IMR-90 (cell line): ENCODE measurements around the gene PSMA7. TPM values are rescaled to one million over a fixed set of nuclear protein-coding genes. Genes with fewer than 3 reads are reported as not detected.

Source experiments
- ATAC-seq: fragments of 200-7000 bp; cut with Tn5 transposase; 2 replicates; pipeline ENCODE4 v1.9.1; 2020; ENCODE audit warnings: low read depth, mild to moderate bottlenecking, moderate library complexity
- BruUV-seq: library from RNA; stranded (reverse); fragments of 400-500 nt; replicated peaks from 2 replicates; lab custom pipeline; 2021; lab: Mats Ljungman, UMichigan
- CTCF ChIA-PET: fragments of 300-600 bp; formaldehyde crosslinking; extraction: SDS; loops from one replicate; lab custom pipeline; 2021; ENCODE audit warnings: antibody characterized with exemption; lab: Yijun Ruan, JAX
- POLR2A ChIA-PET: fragments of 300-600 bp; sonication (Branson Sonifier 250); formaldehyde crosslinking; loops from one replicate; lab custom pipeline; 2022; ENCODE audit warnings: antibody characterized with exemption; ENCODE audit not compliant: unreplicated experiment; lab: Charles Lee
- DNase-seq: peaks from one replicate; pipeline ENCODE4 v3.0.0; 2013
- H2AFZ ChIP-seq: replicated peaks from 2 replicates; pipeline ENCODE3; 2013; ENCODE audit warnings: low read length, mild to moderate bottlenecking; ENCODE audit not compliant: poor library complexity
- H2AK5ac ChIP-seq: 2 replicates; pipeline ENCODE4 v1.6.1; 2013; ENCODE audit warnings: low read depth, low read length, inconsistent platforms
- H2AK9ac ChIP-seq: replicated peaks from 2 replicates; pipeline ENCODE3; 2013; ENCODE audit warnings: mild to moderate bottlenecking, low read depth, low read length, moderate library complexity; ENCODE audit not compliant: poor library complexity
- H2BK120ac ChIP-seq: 2 replicates; pipeline ENCODE4 v1.6.1; 2013; ENCODE audit warnings: low read depth, low read length, inconsistent platforms
- H2BK15ac ChIP-seq: 3 replicates; pipeline ENCODE4 v1.6.1; 2013; ENCODE audit warnings: low read depth, low read length, inconsistent platforms
- H2BK20ac ChIP-seq: 2 replicates; pipeline ENCODE4 v1.6.1; 2013; ENCODE audit warnings: low read depth, mild to moderate bottlenecking, inconsistent platforms, low read length, moderate library complexity
- H2BK5ac ChIP-seq: 2 replicates; pipeline ENCODE4 v1.6.1; 2013; ENCODE audit warnings: mild to moderate bottlenecking, low read depth, low read length, inconsistent platforms; ENCODE audit not compliant: poor library complexity, severe bottlenecking
- H3K14ac ChIP-seq: replicated peaks from 2 replicates; pipeline ENCODE4 v1.6.1; 2013; ENCODE audit warnings: low read depth, low read length, inconsistent platforms
- H3K18ac ChIP-seq: 2 replicates; pipeline ENCODE4 v1.6.1; 2013; ENCODE audit warnings: low read depth, low read length, control low read depth
- H3K23ac ChIP-seq: 2 replicates; pipeline ENCODE4 v1.6.1; 2013; ENCODE audit warnings: low read depth, low read length, inconsistent platforms
- H3K27ac ChIP-seq: 2 replicates; pipeline ENCODE4 v1.5.1; 2013; ENCODE audit warnings: mild to moderate bottlenecking, control low read depth, low read length; ENCODE audit not compliant: insufficient read depth
- H3K27me3 ChIP-seq: 2 replicates; pipeline ENCODE4 v1.6.1; 2013; ENCODE audit warnings: low read length; ENCODE audit not compliant: control insufficient read depth, insufficient read depth
- H3K36me3 ChIP-seq: 2 replicates; pipeline ENCODE4 v1.6.1; 2013; ENCODE audit warnings: low read length, mixed read lengths; ENCODE audit not compliant: control insufficient read depth, insufficient read depth
- H3K4ac ChIP-seq: 2 replicates; pipeline ENCODE4 v1.6.1; 2013; ENCODE audit warnings: low read depth, low read length, inconsistent platforms
- H3K4me1 ChIP-seq: 2 replicates; pipeline ENCODE4 v1.6.1; 2013; ENCODE audit warnings: low read length, mixed read lengths; ENCODE audit not compliant: control insufficient read depth, insufficient read depth
- H3K4me2 ChIP-seq: 2 replicates; pipeline ENCODE4 v1.6.1; 2013; ENCODE audit warnings: low read depth, mild to moderate bottlenecking, control low read depth, low read length, moderate library complexity
- H3K4me3 ChIP-seq: 2 replicates; pipeline ENCODE4 v1.5.1; 2013; ENCODE audit warnings: low read depth, mild to moderate bottlenecking, control low read depth, low read length, moderate library complexity; ENCODE audit not compliant: insufficient read depth
- H3K56ac ChIP-seq: 2 replicates; pipeline ENCODE4 v1.6.1; 2013; ENCODE audit warnings: low read length, inconsistent platforms; ENCODE audit not compliant: insufficient read depth; ENCODE audit errors: extremely low read depth
- H3K79me1 ChIP-seq, 2 experiments: 2 replicates each; pipeline ENCODE4 v1.6.1; 2013; ENCODE audit warnings: low read length in 2 of 2, inconsistent platforms in 1 of 2, low read depth in 1 of 2
- H3K9ac ChIP-seq: 2 replicates; pipeline ENCODE4 v1.6.1; 2013; ENCODE audit warnings: low read depth, low read length, control low read depth
- H3K9me1 ChIP-seq: 2 replicates; pipeline ENCODE4 v1.6.1; 2013; ENCODE audit warnings: low read length, inconsistent platforms; ENCODE audit not compliant: insufficient read depth
- H3K9me3 ChIP-seq: 2 replicates; pipeline ENCODE4 v1.6.1; 2013; ENCODE audit warnings: low read length; ENCODE audit not compliant: control insufficient read depth, insufficient read depth
- H4K20me1 ChIP-seq: 2 replicates; pipeline ENCODE4 v1.6.1; 2013; ENCODE audit warnings: low read length, inconsistent platforms; ENCODE audit not compliant: insufficient read depth
- H4K5ac ChIP-seq: 2 replicates; pipeline ENCODE4 v1.6.1; 2013; ENCODE audit warnings: mild to moderate bottlenecking, low read depth, low read length, control low read depth
- H4K8ac ChIP-seq, 2 experiments: 2 replicates each; pipeline ENCODE4 v1.6.1; 2013; ENCODE audit warnings: low read depth in 2 of 2, low read length in 2 of 2, control low read depth in 1 of 2, inconsistent platforms in 1 of 2
- H4K91ac ChIP-seq: 2 replicates; pipeline ENCODE4 v1.6.1; 2013; ENCODE audit warnings: low read depth, low read length, inconsistent platforms; ENCODE audit not compliant: insufficient read depth
- BHLHE40 ChIP-seq: fragments of 150-350 bp; IDR thresholded peaks from 2 replicates; pipeline ENCODE4 v1.6.1; 2016; ENCODE audit warnings: mild to moderate bottlenecking, low read depth, low read length
- CEBPB ChIP-seq: IDR thresholded peaks from 2 replicates; pipeline ENCODE4 v1.6.1; 2012; ENCODE audit warnings: low read depth, low read length, improper control_type of control experiment
- CHD1 ChIP-seq: IDR thresholded peaks from 2 replicates; pipeline ENCODE4 v1.6.1; 2012; ENCODE audit warnings: low read depth, low read length, improper control_type of control experiment
- ELK1 ChIP-seq: fragments of 150-350 bp; IDR thresholded peaks from 2 replicates; pipeline ENCODE4 v1.6.1; 2016; ENCODE audit warnings: low read depth, mild to moderate bottlenecking, low read length, moderate library complexity, borderline replicate concordance
- FOS ChIP-seq: fragments of 150-350 bp; IDR thresholded peaks from 2 replicates; pipeline ENCODE4 v1.6.1; 2016; ENCODE audit warnings: low read depth, low read length
- MAFK ChIP-seq: IDR thresholded peaks from 2 replicates; pipeline ENCODE4 v1.6.1; 2012; ENCODE audit warnings: low read depth, low read length, improper control_type of control experiment
- MAZ ChIP-seq: IDR thresholded peaks from 2 replicates; pipeline ENCODE4 v1.6.1; 2012; ENCODE audit warnings: low read depth, mild to moderate bottlenecking, low read length, improper control_type of control experiment, moderate library complexity, borderline replicate concordance
- NFE2L2 ChIP-seq: fragments of 150-350 bp; IDR thresholded peaks from 2 replicates; pipeline ENCODE4 v1.6.1; 2016; ENCODE audit warnings: low read depth, mild to moderate bottlenecking, low read length
- POLR2A ChIP-seq: IDR thresholded peaks from 2 replicates; pipeline ENCODE4 v1.6.1; 2012; ENCODE audit warnings: mild to moderate bottlenecking, low read depth, low read length
- RCOR1 ChIP-seq: IDR thresholded peaks from 2 replicates; pipeline ENCODE4 v1.6.1; 2012; ENCODE audit warnings: mild to moderate bottlenecking, low read length, improper control_type of control experiment; ENCODE audit not compliant: insufficient replicate concordance
- RFX5 ChIP-seq: IDR thresholded peaks from 2 replicates; pipeline ENCODE4 v1.8.0; 2012; ENCODE audit warnings: low read depth, mild to moderate bottlenecking, low read length, moderate library complexity
- SMC3 ChIP-seq: fragments of 150-350 bp; IDR thresholded peaks from 2 replicates; pipeline ENCODE4 v1.6.1; 2016; ENCODE audit warnings: low read depth, mild to moderate bottlenecking, antibody characterized with exemption, low read length, moderate library complexity
- WGBS, 2 experiments: methylation state at CpG; one replicate each; pipeline versions ENCODE4 v1.1.5 to v1.1.7; 2013; ENCODE audit warnings: missing lambda C conversion rate in 2 of 2; ENCODE audit not compliant: insufficient read length in 1 of 2; ENCODE audit errors: extremely low coverage in 2 of 2; 5-methylcytosine and 5-hydroxymethylcytosine counted together
- dilution Hi-C: fragments of 300-500 bp; cut with HindIII; formaldehyde crosslinking; loops from one replicate; pipeline ENCODE4 v1.14.3; 2018; ENCODE audit warnings: low sequenced_read_pairs; ENCODE audit not compliant: unreplicated experiment
- in situ Hi-C: fragments of 300-500 bp; cut with MboI; formaldehyde crosslinking; loops from 3 replicates; pipeline ENCODE4 v1.14.3; 2019; ENCODE audit warnings: low sequenced_read_pairs, inconsistent platforms, mixed read lengths
- intact Hi-C: fragments of 100-400 bp; cut with micrococcal nuclease; formaldehyde crosslinking; loops from 2 replicates; pipeline ENCODE4 v1.10.0; 2022
- polyA plus RNA-seq, 3 experiments: library from polyadenylated mRNA; depleted of rRNA; stranded (reverse); fragments of >200 nt; gene quantifications; 2 replicates each; pipeline ENCODE4 v1.2.3, GENCODE V29; 2012; ENCODE audit warnings: low replicate concordance in 1 of 3
- total RNA-seq: library from RNA; depleted of rRNA; stranded (reverse); fragments of >200 nt; gene quantifications from 2 replicates; pipeline ENCODE4 v1.2.3, GENCODE V29; 2012
- TF ChIP-seq, protein P1 (sequence below): conservative IDR thresholded peaks from 2 replicates; pipeline ENCODE4 v1.5.1; 2012; ENCODE audit warnings: mild to moderate bottlenecking, low read depth, low read length, improper control_type of control experiment

The PSMA7 gene
- total and polyA plus RNA-seq, 2 of the 4 experiments (the other 2 are of a cell fraction), result 417 to 458 TPM

- Histone ChIP-seq H4K5ac (no peak overlapping the region), H3K79me1 (peaks cover 9 to 75% of the 10 kb centered on the region in 2 experiments), H3K36me3 (peaks cover 32% of the 10 kb centered on the region), H3K23ac (no peak overlapping the region), H2BK120ac (no peak overlapping the region), H3K18ac (no peak overlapping the region), H3K56ac (no peak overlapping the region), H4K91ac (no peak overlapping the region), H3K4ac (no peak overlapping the region), H2AK9ac (no peak overlapping the region), H2BK15ac (no peak overlapping the region), H3K14ac (no peak overlapping the region), H3K27ac (no peak overlapping the region), H3K4me1 (peaks cover 7% of the 10 kb centered on the region), H4K8ac (no peak overlapping the region), H3K9me1 (peaks cover 16% of the 10 kb centered on the region; the same call in 1 of the 2 replicates), H3K27me3 (no peaks in the 10 kb centered on the region), H2AFZ (no peak overlapping the region), H2BK20ac (no peak overlapping the region), H4K20me1 (peaks cover 70% of the 10 kb centered on the region), H2BK5ac (no peak overlapping the region), H3K9me3 (no peaks in the 10 kb centered on the region), H3K4me3 (no peak overlapping the region), H3K9ac (no peak overlapping the region), H3K4me2 (no peak overlapping the region), H2AK5ac (no peak overlapping the region)
- dilution Hi-C loops, result no loop called here
- DNase-seq (no peak), ATAC-seq (no peak)
- WGBS, 2 experiments, result 90% methylated on average over 4 of the region's 12 CpGs; no CpG with 5 or more reads in 1 of the 2 experiments
- in situ Hi-C loops, result no loop called here
- BruUV-seq, result no TSS peak
- TF ChIP-seq ELK1 (no peak), NFE2L2 (no peak), FOS (no peak), CHD1 (no peak), SMC3 (no peak), MAZ (no peak), RFX5 (no peak), POLR2A (no peak), MAFK (no peak), RCOR1 (no peak), CEBPB (no peak), BHLHE40 (no peak)
- TF ChIP-seq, protein P1, sequence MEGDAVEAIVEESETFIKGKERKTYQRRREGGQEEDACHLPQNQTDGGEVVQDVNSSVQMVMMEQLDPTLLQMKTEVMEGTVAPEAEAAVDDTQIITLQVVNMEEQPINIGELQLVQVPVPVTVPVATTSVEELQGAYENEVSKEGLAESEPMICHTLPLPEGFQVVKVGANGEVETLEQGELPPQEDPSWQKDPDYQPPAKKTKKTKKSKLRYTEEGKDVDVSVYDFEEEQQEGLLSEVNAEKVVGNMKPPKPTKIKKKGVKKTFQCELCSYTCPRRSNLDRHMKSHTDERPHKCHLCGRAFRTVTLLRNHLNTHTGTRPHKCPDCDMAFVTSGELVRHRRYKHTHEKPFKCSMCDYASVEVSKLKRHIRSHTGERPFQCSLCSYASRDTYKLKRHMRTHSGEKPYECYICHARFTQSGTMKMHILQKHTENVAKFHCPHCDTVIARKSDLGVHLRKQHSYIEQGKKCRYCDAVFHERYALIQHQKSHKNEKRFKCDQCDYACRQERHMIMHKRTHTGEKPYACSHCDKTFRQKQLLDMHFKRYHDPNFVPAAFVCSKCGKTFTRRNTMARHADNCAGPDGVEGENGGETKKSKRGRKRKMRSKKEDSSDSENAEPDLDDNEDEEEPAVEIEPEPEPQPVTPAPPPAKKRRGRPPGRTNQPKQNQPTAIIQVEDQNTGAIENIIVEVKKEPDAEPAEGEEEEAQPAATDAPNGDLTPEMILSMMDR, result no peak
- intact Hi-C loops, result no loop called here
- POLR2A ChIA-PET, result no interaction called here
- CTCF ChIA-PET, result no interaction called here
Measured at GRCh38 chr20:62158088-62158400, 14.8 kb upstream of the PSMA7 start.
